T-helper 2 cell treated with Interferon-gamma antibody and Interleukin-4, amounts not matched to agents 100 ng/mL and 5 ng/mL, for 36 hours (primary cell): Measurements from ENCODE around the gene CHRNA4. TPM values are rescaled to one million over a fixed set of nuclear protein-coding genes. Genes with fewer than 3 reads are reported as not detected.
"Not testable (repeated sequence)": the region's sequence is repeated elsewhere in the genome, so short reads cannot be mapped to it uniquely, and the experiment has no call there.

Source experiments
- intact Hi-C: fragments of 100-400 bp; cut with micrococcal nuclease; formaldehyde crosslinking; loops from one replicate; pipeline ENCODE4 v1.15.1; 2023
- total RNA-seq: library from RNA; stranded (reverse); gene quantifications from 2 replicates; pipeline ENCODE4 v1.2.3, GENCODE V29; 2022

Gene CHRNA4
- total RNA-seq, 1 donor from 2014 or later, result not detected

DNA sequence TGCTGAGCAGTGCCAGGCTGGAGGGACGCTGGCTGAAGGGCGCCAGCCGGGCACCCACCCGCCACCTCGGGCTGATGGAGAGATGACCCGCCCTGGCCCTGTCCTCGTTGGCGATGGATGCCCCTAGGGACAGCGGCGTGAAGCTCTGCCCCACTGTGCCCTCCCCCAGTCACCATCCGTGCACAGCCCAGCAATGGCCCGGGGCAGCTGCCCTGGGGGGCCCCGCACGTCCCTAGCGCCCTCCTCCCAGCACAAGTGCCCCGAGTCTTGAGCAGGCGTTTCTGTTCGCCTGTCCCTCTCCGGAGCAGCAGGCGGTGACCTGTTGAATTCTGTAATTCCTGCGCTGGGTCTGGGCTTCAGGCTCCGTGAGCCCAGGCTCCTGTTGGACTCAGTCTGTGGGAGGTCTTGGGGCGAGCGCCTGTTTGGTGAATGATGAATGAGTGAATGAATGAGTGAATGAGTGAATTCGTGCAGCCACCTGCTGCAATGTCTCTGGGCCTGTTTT, 36.8 kb upstream of the CHRNA4 start:
- intact Hi-C loops, result no loop called here

DNA sequence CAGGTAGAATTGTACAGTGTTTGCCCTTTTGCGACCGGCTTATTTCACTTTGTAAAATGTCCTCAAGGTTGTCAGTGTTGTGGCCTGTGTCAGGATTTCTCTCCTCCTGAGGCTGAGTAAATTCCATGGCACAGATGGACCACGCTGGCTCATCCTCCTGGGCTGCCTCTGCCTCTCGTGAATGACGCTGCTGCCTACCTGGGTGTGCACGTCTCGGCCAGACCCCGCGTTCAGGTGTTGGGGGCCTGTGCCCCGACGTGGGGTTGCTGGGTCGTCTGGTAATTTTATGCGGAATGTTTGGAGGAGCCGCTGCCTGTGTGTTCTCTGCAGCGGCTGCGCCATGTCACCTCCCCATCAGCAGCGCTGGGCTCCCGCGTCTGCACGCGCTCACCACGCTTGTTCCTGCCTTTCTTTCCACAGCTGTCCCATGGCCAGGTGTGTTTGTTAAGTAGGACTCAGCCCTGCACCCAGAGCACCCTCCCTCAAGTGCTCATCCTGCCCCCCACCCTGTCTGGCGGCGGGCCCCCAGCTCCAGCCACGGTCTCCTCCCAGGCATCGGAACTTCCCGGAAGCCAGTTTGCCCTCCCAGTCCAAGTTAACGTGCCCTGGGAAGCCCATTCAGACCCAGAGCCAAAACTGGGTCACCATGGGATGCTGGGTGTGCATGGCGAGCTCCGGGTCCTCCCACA, 36.1 kb upstream of the CHRNA4 start:
- intact Hi-C loops, result no loop called here

DNA sequence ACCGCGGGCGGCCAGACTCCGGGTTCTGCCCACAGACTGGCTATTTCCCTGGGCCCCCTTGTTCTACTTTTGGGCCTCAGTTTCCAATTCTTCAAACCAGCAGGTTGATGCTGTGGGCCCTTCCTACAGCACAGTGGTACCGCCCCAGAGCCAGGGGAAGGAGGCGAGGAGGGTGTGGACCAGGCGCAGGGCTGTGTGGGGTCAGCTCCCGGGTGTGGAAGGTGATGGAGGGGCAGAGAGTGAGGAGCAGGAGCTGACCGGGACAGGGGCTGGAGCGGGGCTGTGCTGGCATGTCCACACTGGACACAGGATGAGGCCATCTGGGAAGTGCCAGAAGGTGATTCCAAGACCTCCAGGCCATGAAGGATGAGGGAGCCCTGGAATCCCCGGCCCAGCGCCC, 35.2 kb upstream of the CHRNA4 start:
- intact Hi-C loops, result no loop called here

DNA sequence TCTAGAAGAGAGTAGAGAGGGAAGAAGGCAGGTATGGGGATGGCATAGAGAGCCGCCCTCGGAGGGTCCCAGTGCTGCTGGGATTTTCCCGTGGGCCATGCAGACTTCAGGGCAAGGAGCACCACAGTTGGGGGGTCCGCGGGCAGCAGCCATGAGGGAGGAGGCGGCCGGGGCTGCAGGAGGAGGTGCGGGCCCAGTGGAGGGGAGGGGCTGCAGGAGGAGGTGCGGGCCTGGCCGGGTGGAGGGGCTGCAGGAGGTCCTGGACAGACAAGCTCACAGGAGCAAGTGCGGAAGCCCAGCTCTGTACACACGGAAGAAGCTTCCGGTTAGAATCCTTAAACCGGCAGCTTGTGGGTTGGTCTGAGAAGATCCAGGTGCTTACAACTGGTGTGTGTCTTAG, 34.6 kb upstream of the CHRNA4 start:
- intact Hi-C loops, result no loop called here

DNA sequence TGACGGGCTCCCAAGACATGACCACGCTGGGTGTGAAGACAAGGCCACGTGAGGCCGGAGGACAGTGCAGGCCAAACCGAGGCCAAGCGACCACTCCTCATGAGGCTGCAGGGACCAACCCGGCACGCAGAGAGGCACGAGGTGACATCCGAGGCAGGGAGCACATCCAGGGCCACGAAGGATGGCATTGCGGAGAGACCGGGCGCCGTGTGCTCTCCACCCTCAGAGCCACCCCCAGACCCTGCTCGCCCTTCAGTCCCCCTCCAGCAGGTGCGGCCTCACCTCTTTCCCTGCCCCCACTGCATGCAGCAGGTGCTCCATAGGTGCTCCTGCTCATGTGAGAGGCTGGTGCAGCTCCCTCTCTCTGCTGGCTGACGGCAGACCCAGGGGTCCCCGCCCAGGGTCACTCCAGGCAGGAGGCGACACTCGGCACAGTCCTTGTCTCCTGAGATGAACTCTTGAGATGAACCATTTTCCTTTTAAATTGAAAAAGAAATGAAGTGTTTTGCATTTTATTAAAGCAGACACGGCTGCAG, 33.8 kb upstream of the CHRNA4 start:
- intact Hi-C loops, result no loop called here

DNA sequence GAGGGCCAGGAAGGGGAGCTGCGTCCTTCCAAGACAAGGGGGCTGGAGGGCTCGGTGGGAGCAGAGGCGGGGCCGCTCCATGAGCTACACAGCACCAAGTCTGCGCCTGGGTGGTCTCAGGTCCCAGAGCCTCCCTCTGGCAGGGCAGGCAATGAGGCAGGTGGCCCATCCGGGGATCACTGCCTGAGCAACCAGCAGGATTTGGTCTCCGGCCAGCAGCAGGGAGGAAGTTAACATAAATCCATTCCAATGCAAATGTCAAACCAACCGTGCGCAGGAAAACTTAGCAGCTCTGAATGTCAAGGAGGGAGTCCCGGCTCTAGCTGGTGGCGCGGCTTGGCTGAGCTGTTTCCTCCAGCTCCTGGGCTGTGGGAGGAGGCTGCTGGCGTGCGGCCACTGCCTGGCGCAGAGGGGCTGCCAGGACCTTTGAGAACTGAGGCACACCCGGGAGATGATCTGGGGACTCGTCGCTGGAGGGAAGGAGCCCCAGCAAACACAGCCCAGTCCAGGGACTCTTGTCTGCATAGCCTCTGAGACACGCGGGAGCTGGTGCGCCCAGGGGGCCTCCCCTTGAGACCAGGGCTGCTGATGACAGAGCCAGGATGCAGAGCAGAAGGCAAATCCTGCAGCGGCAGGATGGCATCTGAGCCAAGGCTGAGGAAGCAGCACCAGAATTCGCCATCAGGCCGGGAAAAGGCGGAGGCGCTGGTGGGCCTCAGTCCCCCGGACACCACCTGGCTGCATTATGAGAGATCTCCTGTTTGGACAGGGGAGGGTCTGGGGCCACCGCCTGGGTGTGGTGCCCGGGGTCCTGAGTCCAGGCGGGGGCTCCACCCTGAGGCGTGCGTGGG, 33.1 kb upstream of the CHRNA4 start:
- intact Hi-C loops, result no loop called here

DNA sequence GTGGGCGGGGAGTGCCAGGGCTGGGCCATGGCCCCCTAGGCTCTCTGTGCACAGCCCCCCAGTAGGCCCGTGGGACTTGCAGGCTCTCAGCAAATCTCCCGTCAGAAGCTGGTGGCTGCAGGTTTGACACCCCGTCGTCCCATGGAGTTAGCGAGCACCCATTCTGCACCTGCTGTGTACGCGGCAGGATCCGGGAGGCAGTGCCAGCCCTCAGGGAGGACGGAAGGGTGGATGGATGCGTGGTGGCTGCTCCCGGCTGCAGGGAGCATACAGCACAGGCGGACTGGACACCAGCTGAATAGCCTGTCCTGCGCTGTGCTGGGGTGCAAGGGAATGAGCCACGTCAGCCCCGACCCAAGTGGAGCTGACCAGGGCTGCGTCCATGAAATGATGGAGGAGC, 32.4 kb upstream of the CHRNA4 start:
- intact Hi-C loops, result no loop called here

DNA sequence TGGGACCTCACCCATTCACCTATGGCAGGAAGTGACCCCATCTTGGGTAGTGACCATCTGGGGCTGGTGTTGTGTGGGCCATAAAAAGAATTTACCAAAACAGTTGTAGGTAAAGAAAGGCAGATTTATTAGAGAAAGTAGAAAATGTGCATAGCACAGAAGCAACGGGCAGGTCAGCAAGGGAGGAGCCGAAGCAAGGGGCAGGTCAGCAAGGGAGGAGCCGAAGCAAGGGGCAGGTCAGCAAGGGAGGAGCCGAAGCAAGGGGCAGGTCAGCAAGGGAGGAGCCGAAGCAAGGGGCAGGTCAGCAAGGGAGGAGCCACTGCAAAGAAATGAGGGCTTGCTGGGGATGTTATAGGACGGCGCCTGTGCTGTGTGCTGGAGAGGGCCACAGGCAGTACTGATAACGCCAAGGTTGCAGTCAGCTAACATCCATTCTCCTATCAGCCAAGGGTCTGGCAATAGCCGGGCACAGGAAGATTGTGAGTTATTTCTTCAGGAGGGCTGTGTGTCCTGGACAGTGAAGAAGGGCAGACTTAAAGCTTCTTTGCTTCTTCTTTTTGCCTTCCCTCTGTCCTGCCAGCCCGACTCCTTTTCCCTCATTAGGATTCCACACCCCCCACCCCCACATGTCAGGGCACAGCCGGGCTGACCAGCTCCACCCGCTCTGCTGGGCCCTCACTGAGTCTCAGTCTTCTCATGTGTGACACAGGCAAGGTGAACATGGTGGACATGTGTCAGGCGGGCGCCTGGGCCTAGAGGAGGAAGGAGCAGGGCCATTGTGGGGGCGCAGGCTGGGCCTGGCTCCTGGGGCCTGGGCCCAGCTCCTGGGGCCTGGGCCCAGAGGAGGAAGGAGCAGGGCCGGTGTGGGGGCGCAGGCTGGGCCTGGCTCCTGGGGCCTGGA, 31.6 kb upstream of the CHRNA4 start:
- intact Hi-C loops, result no loop called here

DNA sequence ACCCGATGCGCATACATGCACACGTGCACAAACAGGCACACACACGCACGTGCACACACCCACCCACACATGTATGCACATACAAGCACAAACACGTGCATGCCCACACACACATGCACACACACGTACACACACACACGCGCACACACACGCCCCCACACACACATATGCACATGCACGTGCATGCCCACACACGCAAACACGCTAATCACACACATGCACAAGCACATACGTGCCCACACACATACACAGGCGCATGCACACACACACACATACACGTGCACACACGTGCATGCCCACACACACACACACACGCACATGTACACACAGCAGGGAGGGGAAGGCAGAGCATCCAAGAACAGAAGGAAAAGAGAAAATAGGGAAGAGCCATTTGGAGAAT, 26.8 kb upstream of the CHRNA4 start:
- intact Hi-C loops, result no loop called here

DNA sequence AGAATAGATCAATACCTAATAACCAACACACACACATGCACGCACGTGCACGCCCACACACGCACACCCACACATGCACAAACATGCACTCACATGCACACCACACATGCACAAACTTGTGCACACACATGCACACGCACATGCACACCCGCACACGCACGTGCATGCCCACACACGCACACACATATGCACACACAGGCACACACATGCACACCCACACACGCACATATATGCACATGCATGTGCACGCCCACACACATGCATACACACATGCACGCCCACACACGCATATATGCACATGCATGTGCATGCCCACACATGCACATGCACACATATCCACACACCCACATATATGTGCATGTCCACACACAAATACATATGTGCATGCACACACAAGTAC, 26.2 kb upstream of the CHRNA4 start:
- intact Hi-C loops, result no loop called here

DNA sequence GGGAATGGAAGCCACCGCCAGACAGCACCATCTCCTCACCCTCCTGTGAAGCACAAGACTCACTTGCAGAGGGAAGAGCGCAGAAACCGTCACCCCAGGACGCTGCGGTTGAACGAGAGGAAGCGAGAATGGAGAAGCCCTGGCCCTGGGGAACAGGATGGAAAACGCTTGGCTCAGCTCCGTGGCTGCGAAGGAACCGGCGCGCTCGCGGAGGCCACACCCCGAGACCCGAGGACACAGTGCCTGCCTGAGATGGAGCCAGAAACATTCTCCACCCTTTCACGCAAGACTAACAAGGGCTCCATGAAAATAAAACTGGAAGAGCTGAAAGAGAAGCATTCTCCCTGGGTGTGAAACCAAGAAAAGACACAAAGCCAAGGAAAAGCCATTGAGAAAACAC, 25.3 kb upstream of the CHRNA4 start:
- intact Hi-C loops, result no loop called here

DNA sequence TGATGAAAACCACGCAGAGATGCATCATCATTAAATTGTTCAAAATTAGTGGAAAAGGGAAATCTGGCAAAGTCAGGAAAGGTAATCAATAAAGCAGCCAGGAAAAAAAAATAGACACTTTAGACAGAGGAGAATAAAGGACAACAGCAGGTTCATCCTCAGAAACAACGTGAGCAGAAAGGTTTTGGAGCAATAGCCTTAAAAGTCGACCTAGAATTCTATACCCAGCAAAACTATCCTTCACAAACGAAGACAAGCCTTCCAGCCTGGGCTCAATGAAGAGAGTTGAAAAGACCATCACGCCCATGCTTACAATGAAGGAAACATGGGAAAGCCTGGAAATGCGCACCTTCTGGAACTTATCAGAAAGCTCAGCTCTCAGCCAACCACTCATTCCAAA, 24.7 kb upstream of the CHRNA4 start:
- intact Hi-C loops, result no loop called here

DNA sequence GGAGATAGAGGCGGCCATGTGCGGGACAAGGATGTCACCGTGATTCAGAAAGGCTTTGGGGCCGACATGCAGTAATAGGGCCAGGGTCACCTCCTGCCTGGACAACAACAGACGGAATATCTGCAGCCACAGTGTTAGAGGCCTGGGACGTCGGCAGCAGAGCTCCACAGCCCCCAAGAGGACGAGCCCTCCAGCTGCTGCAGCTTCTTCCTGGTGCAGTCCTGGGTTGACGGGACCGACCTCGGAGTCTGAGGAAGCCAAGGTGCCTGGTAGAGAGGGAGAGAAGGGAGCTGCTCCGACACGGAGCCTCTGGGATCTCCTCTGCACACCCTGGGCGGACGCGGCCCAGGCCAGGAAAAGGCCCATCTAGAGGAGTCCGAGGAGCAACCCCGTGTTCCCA, 23.2 kb upstream of the CHRNA4 start:
- intact Hi-C loops, result no loop called here

DNA sequence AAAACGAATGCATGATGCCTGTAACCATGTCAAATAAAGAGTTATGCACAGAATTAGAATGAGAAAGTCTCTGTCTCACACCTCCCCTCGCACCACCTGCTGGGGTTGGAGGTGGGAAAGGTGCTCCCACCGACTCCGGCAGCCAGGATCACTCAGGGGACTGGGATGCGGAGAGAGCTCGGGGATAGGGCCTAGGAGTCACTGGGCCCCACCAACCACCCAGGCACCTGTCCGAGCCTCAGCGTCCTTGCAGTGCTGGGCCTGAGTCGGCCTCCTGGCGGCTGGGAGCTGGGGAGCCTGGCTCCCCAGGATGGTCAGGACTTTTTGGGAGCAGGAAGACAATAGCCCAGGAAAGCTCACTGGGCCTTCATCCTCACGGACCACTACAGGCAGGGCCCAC, 22.4 kb upstream of the CHRNA4 start:
- intact Hi-C loops, result no loop called here

DNA sequence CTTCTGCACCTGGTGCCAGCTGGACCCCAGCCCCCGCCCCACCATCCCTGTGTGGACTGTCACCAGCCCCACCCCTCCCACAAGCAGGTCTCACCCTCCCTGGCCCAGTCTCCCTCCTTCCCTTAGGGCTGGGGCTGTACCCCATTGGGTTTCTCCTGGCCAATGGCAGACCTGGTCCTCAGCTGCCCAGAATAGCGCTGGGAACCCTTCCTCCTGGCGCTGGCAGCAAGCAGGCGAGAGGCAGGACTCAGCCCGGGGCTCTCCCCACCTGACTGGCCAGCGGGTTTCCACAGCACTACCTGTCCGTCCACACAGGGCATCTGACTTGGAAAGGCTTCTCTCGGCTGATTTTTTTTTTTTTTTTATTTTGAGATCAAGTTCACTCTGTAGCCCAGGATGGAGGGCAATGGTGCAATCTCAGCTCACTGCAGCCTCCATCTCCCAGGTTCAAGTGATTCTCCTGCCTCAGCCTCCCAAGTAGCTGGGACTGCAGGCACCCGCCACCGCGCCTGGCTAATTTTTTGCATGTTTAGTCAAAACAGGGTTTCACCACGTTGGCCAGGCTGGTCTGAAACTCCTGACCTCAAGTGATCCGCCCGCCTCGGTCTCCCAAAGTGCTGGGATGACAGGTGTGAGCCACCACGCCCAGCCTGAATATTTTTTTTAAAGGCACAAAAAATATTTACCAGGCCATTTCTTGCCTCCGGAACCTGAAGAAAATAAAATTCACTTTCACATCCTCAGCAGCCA, 21.6 kb upstream of the CHRNA4 start:
- intact Hi-C loops, result no loop called here

DNA sequence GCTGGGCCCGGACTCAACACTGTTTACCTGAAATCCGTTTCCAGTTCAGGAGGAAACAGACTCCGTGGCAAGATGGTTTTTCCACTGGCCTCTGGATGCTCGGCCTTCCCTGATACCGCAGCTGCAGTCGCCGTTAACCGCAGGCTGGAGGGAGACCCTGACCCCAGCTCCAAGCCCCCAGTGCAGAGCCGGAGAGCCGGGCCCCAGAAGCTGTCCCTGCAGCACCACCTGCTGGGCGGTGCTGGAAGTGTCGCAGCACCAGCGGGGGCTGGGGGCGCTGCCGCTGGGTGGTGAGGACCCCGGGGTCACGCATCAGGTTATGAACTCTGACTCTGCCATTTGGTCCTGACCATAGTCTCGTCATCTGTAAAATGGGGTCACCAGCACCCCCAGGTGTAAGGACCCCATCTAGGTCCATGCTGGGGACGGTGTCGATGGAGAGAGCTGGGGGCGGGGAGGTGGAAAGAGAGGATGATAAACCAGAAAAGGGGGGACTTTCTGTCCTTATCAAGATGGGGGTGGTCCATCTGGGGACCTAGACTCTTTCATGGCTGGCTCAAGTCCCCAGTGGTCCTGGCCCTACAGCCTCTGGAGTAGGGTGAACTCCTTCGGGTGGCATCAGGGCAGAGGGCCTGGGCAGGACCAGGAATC, 20.8 kb upstream of the CHRNA4 start:
- intact Hi-C loops, result no loop called here

DNA sequence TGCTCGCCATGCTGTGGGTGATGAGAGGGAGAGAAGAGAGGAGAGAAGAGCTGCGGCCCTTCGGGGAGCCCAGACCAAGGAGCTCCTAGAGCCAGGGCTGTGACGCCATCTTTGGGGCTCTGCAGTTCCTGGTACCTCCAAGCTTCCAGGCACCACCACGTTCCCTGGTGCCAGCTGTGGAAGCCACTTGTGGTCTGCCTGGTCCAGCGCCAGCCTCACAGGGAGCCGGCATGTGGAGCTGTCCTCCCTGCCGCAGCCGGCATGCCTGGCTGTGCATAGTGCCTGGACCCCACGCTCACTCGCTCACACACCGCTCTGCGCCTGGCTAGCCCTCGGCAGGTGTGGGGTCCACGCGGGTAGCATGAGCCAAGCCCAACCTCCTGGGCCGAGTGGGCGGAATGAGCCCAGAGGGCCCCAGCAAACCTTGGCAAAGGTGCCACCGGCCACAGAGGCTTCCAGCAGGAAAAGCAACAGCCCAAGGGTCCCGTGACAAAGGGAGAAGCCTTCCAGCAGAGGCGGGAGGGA, 19.3 kb upstream of the CHRNA4 start:
- intact Hi-C loops, result no loop called here

DNA sequence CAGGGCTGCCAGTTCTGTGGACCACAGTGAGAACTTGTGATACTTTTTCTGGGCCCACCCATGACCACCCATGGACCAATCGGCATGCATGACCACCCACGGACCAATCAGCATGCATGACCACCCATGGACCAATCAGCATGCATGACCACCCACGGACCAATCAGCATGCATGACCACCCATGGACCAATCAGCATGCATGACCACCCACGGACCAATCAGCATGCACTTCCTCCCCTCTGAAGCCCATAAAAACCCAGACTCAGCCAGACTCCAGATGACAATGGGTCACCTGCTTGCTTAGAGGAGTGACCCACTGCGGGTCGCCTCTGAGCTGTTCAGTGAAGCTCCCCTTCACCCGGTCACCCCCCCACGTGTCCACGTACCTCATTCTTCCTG, 18.7 kb upstream of the CHRNA4 start:
- intact Hi-C loops, result not testable (repeated sequence)

DNA sequence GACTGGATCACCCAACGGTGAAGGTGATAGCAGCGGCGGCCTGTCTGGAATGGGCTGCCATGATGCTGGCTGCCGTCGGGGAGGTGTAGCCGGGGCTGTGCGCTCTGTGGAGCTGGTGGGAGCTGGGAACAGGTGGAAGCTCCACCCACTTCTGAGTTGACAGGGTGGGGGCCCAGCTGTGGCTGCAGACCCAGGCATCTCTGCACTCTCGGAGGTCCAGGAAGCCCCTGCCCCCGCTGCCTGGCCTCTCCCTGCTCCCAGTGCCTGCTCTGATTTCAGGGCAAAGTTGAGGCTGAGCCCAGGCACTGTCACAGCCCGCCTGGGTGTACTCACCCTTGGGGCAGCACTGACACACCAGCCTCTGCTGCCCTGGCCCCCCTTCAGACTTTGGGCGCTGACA, 18.1 kb upstream of the CHRNA4 start:
- intact Hi-C loops, result no loop called here

DNA sequence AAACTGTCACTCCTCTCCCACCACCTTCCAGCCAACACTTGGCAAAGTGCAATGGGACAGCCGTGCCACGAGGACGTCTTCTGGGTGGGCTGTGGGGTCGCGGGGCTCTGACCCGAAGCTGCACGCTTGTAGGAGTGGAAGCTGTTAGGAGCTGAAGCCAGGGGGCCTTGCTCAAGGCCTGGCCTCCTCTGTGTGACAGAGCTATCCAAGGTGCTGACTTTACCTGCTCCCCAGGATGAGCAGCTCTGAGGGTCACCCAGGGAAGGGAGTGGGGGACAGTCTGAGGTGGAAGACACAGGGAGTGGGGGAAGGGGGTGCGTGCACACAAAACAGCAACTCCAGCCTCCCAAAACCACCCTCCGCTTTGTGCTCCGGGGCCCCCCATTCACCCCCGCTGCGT, 17.5 kb upstream of the CHRNA4 start:
- intact Hi-C loops, result no loop called here
